EH (cell line): ENCODE data around the gene SP6.
A peak's percentile ranks its signal among the peaks of the same experiment; 100 is the strongest.

ENCODE experiments used
- DNase-seq: peaks from one replicate; pipeline ENCODE4 v3.0.0-alpha.2; 2015; ENCODE audit warnings: low read depth

SP6 gene

GRCh38 chr17:47850692-47851573 is at the start of gene SP6:
Gene SP6 (minus strand): TSS chr17:47851163. CDS start chr17:47848429, 2,734 bp downstream.
- DNase-seq: peak; percentile 75

GRCh38 chr17:47899643-47900042 is 48.7 kb upstream of the SP6 start:
- no peak for DNase-seq

GRCh38 chr17:47898241-47898640 is 47.3 kb upstream of the SP6 start:
- DNase-seq: no peak

- DNase-seq: no peak
Measured at GRCh38 chr17:47897561-47897960, 46.6 kb upstream of the SP6 start.

- peak; percentile 48 for DNase-seq
Measured at GRCh38 chr17:47896672-47897490, 45.9 kb upstream of the SP6 start.

GRCh38 chr17:47895856-47896671 is 45.1 kb upstream of the SP6 start, which contains the start of gene SP2:
Gene SP2 (plus strand): TSS chr17:47896236. CDS start chr17:47896287, 51 bp downstream.
- peak; percentile 100 for DNase-seq

- peak; percentile 35 for DNase-seq
Measured at GRCh38 chr17:47895347-47895855, 44.4 kb upstream of the SP6 start.

GRCh38 chr17:47894498-47895346 is 43.8 kb upstream of the SP6 start:
- no peak for DNase-seq

GRCh38 chr17:47891545-47892088 is 40.7 kb upstream of the SP6 start:
- no peak for DNase-seq

GRCh38 chr17:47889734-47890529 is 39.0 kb upstream of the SP6 start:
- peak; percentile 82 for DNase-seq

GRCh38 chr17:47888293-47888692 is 37.3 kb upstream of the SP6 start:
- peak; percentile 29 for DNase-seq

- DNase-seq: no peak
Measured at GRCh38 chr17:47884905-47885730, 34.2 kb upstream of the SP6 start.

- no peak for DNase-seq
Measured at GRCh38 chr17:47884427-47884740, 33.4 kb upstream of the SP6 start.

GRCh38 chr17:47883589-47884426 is 32.8 kb upstream of the SP6 start:
- DNase-seq: peak; percentile 36

GRCh38 chr17:47882695-47883588 is 32.0 kb upstream of the SP6 start:
- DNase-seq: no peak

- DNase-seq: peak; percentile 84
Measured at GRCh38 chr17:47882247-47882646, 31.3 kb upstream of the SP6 start.
